VCaP (cell line): Measurements from ENCODE around the gene LNX1.

Experiments used
- H3K27ac ChIP-seq: fragments of 450-650 bp; 2 replicates; pipeline ENCODE4 v1.5.1; 2017
- TF ChIP-seq, protein P1 (sequence below): fragments of 450-650 bp; conservative IDR thresholded peaks from 2 replicates; pipeline ENCODE4 v1.5.1; 2017; ENCODE audit warnings: mild to moderate bottlenecking, moderate library complexity

The LNX1 gene

DNA sequence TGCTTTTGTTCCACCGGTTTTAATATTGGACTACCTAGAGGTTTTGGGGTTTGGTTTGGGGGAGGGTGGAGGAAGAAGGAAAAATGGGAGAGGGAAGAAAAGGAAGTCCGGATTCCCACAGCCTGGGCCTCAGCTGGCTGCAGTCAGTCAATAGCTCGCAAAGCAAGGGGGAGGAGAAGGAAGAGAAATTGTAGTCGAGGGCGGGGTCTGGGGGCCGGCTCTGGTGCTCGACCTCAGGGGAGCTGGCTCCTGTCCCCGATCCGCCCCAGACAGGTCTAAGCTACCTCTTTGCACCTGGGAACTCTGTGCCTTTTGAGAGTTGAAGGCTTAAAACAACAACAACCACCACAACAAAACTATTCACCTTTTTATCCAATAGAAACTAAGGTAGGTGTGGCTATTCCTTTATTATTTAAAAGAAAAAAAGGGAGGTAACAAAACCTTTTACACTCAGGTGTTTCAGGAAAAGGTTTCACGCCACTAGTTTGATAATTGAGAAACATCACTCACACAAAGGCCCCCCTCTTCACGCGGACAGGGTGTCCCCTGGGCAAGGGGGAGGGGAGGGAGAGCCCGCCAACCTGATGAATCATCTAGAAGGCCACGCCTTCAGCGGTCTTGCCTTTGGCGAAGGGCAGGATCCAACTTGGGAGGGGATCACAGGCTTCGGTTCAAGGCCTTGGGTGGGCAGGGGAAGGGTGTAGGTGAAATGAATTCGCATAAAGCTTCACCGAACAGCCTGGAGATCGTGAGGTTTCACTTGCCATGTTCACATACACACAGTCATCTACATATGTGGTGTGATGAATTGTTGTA is 1.6 kb upstream of the LNX1 start:
- H3K27ac ChIP-seq, result peak overlapping the region; percentile 96
- TF ChIP-seq, protein P1, sequence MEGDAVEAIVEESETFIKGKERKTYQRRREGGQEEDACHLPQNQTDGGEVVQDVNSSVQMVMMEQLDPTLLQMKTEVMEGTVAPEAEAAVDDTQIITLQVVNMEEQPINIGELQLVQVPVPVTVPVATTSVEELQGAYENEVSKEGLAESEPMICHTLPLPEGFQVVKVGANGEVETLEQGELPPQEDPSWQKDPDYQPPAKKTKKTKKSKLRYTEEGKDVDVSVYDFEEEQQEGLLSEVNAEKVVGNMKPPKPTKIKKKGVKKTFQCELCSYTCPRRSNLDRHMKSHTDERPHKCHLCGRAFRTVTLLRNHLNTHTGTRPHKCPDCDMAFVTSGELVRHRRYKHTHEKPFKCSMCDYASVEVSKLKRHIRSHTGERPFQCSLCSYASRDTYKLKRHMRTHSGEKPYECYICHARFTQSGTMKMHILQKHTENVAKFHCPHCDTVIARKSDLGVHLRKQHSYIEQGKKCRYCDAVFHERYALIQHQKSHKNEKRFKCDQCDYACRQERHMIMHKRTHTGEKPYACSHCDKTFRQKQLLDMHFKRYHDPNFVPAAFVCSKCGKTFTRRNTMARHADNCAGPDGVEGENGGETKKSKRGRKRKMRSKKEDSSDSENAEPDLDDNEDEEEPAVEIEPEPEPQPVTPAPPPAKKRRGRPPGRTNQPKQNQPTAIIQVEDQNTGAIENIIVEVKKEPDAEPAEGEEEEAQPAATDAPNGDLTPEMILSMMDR, result no peak

DNA sequence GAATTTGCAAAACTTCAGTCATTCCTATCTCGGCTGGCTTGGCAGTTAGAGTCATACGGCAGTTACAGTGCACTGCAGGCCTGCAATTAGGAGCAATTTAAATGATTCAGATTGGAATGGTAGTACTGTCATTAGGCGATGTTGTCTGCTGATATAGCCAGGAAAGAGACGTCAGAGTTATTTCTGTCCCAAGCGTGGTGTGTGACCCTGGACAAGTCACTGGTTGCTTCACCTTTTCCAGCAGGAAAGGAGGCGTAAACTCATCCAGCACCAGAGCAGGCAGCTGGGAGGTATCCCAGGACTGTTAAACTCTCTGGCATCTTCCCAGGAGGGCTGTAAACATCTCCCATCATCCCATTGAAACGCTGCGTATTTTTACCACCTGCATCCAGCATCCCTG is 836 bp upstream of the LNX1 start:
- H3K27ac ChIP-seq, result peak overlapping the region; percentile 96
- TF ChIP-seq, protein P1, result no peak

DNA sequence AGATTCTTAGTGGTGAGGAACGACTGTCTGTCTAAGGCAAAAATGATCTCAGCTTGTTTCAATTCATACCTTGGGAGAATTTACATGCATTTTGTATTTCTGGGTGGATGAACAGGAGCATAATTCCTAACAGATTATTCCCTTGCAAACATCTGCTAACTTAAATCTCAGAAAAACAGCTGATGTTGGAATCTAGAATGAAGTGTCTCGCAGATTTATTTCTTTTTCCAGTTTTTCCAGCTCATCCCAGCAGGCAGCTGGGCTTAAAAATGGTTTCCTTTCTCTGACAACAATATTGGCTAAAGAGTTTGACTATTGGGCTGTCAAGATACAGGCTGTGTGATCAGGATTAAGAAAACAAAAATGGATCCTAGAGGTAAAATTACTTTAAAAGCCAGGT is 1.1 kb downstream of the LNX1 start:
- TF ChIP-seq, protein P1, result no peak
- peak overlapping the region; percentile 96 for H3K27ac ChIP-seq

DNA sequence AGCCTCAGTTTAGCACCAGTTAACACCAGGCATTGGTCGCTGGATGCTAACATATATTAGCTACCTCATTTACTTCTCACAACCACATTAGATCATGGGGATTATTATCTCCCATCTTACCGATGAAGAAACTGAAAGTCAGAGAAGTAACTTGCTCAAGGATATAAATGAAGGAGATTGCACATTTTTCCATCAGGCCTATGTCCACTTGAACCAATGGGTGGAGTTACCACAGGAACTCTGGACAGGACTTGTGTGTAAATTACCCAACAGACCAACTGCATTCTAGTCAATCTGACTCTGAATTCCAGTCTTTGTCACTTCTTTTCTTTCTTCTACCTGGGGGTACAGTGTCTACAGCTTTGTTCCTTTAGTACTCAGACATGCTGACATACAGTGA is 1.8 kb downstream of the LNX1 start:
- TF ChIP-seq, protein P1, result no peak

DNA sequence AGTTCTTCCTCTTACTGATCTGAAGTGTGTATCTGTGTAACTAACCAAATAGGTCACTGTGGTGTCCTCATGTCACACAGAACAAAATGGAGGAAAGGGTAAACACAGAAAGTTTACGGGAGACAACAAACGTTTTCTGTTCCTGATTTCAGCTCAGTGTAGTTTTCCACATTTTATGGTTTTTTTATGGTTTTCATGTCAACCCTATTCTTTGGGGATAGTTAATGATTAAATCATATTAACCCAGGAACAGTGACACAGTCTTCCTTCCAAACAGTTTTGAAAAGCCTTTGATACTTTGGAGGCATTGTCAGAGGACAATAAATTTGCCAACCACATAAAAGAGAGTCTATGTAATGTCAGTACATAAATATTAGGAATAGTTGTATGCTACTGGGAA is 4.2 kb downstream of the LNX1 start:
- TF ChIP-seq, protein P1, result no peak
- peak overlapping the region; percentile 96 for H3K27ac ChIP-seq

More for the DNA sequence above, 1.8 kb downstream of the LNX1 start:
- peak overlapping the region; percentile 96 for H3K27ac ChIP-seq

DNA sequence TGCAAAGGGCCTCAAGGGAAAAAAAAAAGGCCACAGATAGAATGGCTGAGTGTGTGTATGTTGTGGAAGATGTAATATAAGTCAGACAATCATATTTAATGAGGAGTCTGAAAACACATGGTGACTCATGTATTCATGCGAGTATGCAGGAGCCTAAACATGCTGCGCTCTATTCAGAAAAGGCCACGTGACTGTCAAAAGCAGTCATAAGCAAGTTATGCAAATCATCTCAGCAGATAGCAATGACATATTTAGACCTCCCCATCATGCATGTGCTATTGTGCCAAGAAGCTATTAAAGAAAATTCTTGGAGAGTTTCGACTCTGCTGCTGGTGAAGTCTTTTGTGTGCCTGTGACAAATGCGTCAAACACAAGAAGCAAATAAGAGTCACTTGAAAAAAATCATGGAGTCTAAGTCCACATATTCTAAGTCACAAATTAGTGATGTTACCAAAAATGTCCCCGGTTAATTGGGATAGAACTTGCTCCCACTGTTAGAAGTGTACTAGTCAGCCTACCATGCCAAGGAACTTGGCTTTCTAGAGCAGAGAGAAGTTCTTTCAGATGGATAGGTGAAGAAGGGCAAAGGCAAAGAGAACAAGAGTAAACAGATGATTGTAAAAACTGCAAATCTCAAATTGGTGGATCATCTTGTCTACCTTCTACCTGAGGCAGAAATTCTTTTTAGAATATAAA is 5.0 kb downstream of the LNX1 start:
- TF ChIP-seq, protein P1, result no peak
- peak overlapping the region; percentile 96 for H3K27ac ChIP-seq

DNA sequence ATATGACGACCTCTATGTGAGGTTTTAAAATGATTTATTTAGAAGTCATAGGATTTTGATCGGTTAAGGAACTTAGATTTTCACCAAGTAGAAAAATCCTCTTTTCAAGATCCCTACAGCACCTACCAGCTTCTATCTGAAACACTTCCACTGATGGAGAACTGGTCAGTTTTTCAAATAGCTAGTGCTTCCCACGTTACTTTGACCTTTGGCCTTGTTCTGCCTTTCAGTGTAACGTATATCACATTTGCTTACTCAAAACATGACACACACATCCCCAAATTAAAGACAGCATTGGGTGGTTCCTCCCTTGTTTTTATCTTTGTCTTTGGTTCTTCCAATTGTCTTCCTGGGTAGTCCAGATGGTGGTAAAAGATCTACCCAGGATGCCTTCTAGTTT is 6.6 kb downstream of the LNX1 start:
- TF ChIP-seq, protein P1, result no peak
- H3K27ac ChIP-seq, result peak overlapping the region; percentile 96; the same call in 1 of the 2 replicates
